Measurements from ENCODE around the gene PTX4.

The PTX4 gene

DNA sequence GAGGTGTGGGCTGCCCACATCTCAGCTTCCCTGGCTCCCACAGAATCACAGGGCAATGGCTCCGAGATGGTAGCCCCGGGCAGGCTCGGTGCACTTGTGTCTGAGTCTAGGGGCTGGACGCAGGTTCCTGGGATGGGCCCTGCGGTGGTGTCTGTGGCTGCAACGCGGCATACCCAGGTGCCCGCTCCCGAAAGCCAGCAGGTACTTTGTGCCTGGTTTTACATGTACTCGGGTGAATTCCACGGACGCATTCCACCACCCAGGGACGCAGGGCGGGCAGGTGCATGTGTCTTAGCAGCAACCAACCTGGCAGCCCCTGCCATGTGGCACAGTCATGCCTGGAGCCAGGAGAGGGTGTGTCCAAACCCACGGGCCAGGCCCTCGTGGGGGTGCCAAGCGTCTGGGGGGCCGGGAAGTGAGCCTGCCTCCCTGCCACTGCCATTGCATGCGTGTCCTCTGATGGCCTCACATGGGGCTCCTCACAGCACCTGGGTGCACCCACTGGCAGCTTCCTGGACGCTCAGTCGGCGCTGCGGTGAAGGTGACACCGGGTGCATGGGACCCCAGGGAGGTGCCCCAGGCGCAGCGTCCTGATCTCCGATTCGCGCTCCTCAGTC, 40.3 kb upstream of the PTX4 start:
- H2BK120ac ChIP-seq (ENCODE audit: insufficient read depth, low read length, poor library complexity), result peak overlapping the region; percentile 72
- peaks cover 45% of the 10 kb centered on the region for H3K79me1 ChIP-seq (ENCODE audit: low read length)
- peak overlapping the region; percentile 7 for H3K18ac ChIP-seq (ENCODE audit: low read length)
- H3K4ac ChIP-seq (ENCODE audit: low read depth, low read length), result no peak overlapping the region
- H4K8ac ChIP-seq (ENCODE audit: low read depth, low read length), result peak overlapping the region; percentile 14
- peaks cover 3% of the 10 kb centered on the region for H3K9me3 ChIP-seq (ENCODE audit: insufficient read depth, low read depth, low read length)
- no peaks in the 10 kb centered on the region for H3K27me3 ChIP-seq (ENCODE audit: insufficient read depth, low read length)
- H3K4me2 ChIP-seq (ENCODE audit: low read length), result no peak overlapping the region
- H2AFZ ChIP-seq (ENCODE audit: insufficient read depth, low read length, poor library complexity), result no peak overlapping the region
- no peak overlapping the region for H2BK5ac ChIP-seq (ENCODE audit: low read depth, low read length, poor library complexity)
- no peak overlapping the region for H3K9ac ChIP-seq (ENCODE audit: low read length)
- H3K4me3 ChIP-seq (ENCODE audit: low read depth, low read length), result no peak overlapping the region
- no peak overlapping the region for H4K12ac ChIP-seq (ENCODE audit: low read depth, low read length)
- WGBS (ENCODE audit: extremely low coverage, insufficient coverage, insufficient read length), result no CpG with 5 or more reads among the region's 29 CpGs
- H3K27ac ChIP-seq (ENCODE audit: low read depth, low read length), result no peak overlapping the region
- H3K4me1 ChIP-seq (ENCODE audit: control insufficient read depth in 1 of 2, insufficient read depth in 2 of 2, low read length in 2 of 2), result peaks cover 62 to 64% of the 10 kb centered on the region in 2 experiments
- peaks cover 14% of the 10 kb centered on the region for H3K79me2 ChIP-seq (ENCODE audit: control insufficient read depth, insufficient read depth, low read length, poor library complexity)
- H3K14ac ChIP-seq (ENCODE audit: low read length), result peak overlapping the region; percentile 38
- H4K91ac ChIP-seq (ENCODE audit: low read depth, low read length), result peak overlapping the region; percentile 76
- H2BK12ac ChIP-seq (ENCODE audit: low read length), result peak overlapping the region; percentile 88
- H2AK5ac ChIP-seq (ENCODE audit: low read length), result peak overlapping the region; percentile 61
- H3K23ac ChIP-seq (ENCODE audit: low read length), result no peak overlapping the region
- no peak for DNase-seq
- peaks cover 2 to 3% of the 10 kb centered on the region in 2 experiments for H3K36me3 ChIP-seq (ENCODE audit: control insufficient read depth in 1 of 2, insufficient read depth in 2 of 2, low read length in 2 of 2)

DNA sequence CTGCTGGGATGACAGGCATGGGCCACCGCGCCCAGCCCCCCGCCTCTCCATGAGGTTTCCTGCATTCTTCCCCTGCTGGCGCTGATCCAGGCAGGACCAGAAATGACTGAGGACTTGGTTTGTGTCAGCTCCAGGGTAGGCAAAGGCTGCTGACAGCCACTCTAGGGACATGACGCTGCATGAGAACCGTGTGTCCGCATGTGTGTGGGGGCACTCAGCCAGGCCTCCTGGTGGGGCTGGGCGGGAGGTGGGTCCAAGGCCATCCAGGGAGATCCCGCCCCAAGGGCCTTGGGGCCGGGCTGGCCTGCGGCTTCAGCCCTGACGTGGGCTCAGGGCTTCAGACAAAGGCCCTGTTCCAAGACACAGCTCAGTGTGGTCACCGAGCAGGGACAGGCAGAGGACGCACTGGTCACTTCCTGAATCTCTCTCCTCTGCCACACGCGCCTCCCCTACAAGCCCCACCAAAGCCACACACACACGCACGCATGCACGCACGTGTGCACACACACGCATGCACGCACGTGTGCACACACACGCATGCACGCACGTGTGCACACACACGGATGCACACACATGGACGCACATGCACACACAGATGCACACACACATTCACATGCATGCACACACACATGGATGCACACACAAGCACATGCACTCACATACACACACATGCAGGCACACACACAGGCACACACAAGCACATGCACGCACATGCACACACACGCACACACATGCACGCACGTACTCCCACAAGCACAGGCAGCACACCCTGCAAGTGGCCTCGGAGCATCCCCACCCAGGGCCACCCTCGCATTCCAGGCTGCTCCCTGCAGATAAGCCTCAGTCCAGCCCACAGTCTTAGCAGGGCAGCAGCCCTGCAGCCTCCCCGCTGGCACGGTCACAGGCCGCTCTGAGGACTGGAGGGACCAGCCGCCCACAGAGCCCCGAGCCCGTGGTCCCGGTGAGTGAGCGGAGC, 39.4 kb upstream of the PTX4 start:
- Histone ChIP-seq H2AFZ (ENCODE audit: insufficient read depth, low read length, poor library complexity) (no peak overlapping the region), H3K4ac (ENCODE audit: low read depth, low read length) (no peak overlapping the region), H4K12ac (ENCODE audit: low read depth, low read length) (no peak overlapping the region), H3K9me3 (ENCODE audit: insufficient read depth, low read depth, low read length) (peaks cover 3% of the 10 kb centered on the region), H3K27me3 (ENCODE audit: insufficient read depth, low read length) (no peaks in the 10 kb centered on the region), H3K4me1 (ENCODE audit: control insufficient read depth in 1 of 2, insufficient read depth in 2 of 2, low read length in 2 of 2) (peaks cover 55 to 56% of the 10 kb centered on the region in 2 experiments), H3K9ac (ENCODE audit: low read length) (no peak overlapping the region), H3K79me1 (ENCODE audit: low read length) (peaks cover 38% of the 10 kb centered on the region), H4K91ac (ENCODE audit: low read depth, low read length) (peak overlapping the region; percentile 38), H3K4me3 (ENCODE audit: low read depth, low read length) (peak overlapping the region; percentile 60), H2BK5ac (ENCODE audit: low read depth, low read length, poor library complexity) (no peak overlapping the region), H2AK5ac (ENCODE audit: low read length) (no peak overlapping the region), H3K27ac (ENCODE audit: low read depth, low read length) (no peak overlapping the region), H3K79me2 (ENCODE audit: control insufficient read depth, insufficient read depth, low read length, poor library complexity) (peaks cover 9% of the 10 kb centered on the region), H3K4me2 (ENCODE audit: low read length) (no peak overlapping the region), H2BK120ac (ENCODE audit: insufficient read depth, low read length, poor library complexity) (no peak overlapping the region), H2BK12ac (ENCODE audit: low read length) (peak overlapping the region; percentile 19), H3K14ac (ENCODE audit: low read length) (no peak overlapping the region), H3K18ac (ENCODE audit: low read length) (peak overlapping the region; percentile 6), H3K36me3 (ENCODE audit: control insufficient read depth in 1 of 2, insufficient read depth in 2 of 2, low read length in 2 of 2) (peaks cover 5 to 6% of the 10 kb centered on the region in 2 experiments), H4K8ac (ENCODE audit: low read depth, low read length) (no peak overlapping the region), H3K23ac (ENCODE audit: low read length) (no peak overlapping the region)
- DNase-seq, result no peak
- no CpG with 5 or more reads among the region's 42 CpGs for WGBS (ENCODE audit: extremely low coverage, insufficient coverage, insufficient read length)

- Histone ChIP-seq H2BK12ac (ENCODE audit: low read length) (peak overlapping the region; percentile 83), H3K27me3 (ENCODE audit: insufficient read depth, low read length) (no peaks in the 10 kb centered on the region), H3K4me1 (ENCODE audit: control insufficient read depth in 1 of 2, insufficient read depth in 2 of 2, low read length in 2 of 2) (peaks cover 42 to 43% of the 10 kb centered on the region in 2 experiments), H3K18ac (ENCODE audit: low read length) (peak overlapping the region; percentile 91), H3K9me3 (ENCODE audit: insufficient read depth, low read depth, low read length) (peaks cover 3% of the 10 kb centered on the region), H2BK120ac (ENCODE audit: insufficient read depth, low read length, poor library complexity) (peak overlapping the region; percentile 85), H3K27ac (ENCODE audit: low read depth, low read length) (peak overlapping the region; percentile 25), H3K4me2 (ENCODE audit: low read length) (no peak overlapping the region), H3K79me1 (ENCODE audit: low read length) (peaks cover 26% of the 10 kb centered on the region), H3K4me3 (ENCODE audit: low read depth, low read length) (no peak overlapping the region), H2AFZ (ENCODE audit: insufficient read depth, low read length, poor library complexity) (peak overlapping the region; percentile 56), H4K12ac (ENCODE audit: low read depth, low read length) (peak overlapping the region; percentile 50), H3K4ac (ENCODE audit: low read depth, low read length) (peak overlapping the region; percentile 10), H4K91ac (ENCODE audit: low read depth, low read length) (peak overlapping the region; percentile 91), H3K79me2 (ENCODE audit: control insufficient read depth, insufficient read depth, low read length, poor library complexity) (peaks cover 9% of the 10 kb centered on the region), H3K14ac (ENCODE audit: low read length) (peak overlapping the region; percentile 88), H3K9ac (ENCODE audit: low read length) (no peak overlapping the region), H3K36me3 (ENCODE audit: control insufficient read depth in 1 of 2, insufficient read depth in 2 of 2, low read length in 2 of 2) (peaks cover 6% of the 10 kb centered on the region in 2 experiments), H3K23ac (ENCODE audit: low read length) (no peak overlapping the region), H2AK5ac (ENCODE audit: low read length) (peak overlapping the region; percentile 94), H2BK5ac (ENCODE audit: low read depth, low read length, poor library complexity) (peak overlapping the region; percentile 44), H4K8ac (ENCODE audit: low read depth, low read length) (peak overlapping the region; percentile 91)
- no CpG with 5 or more reads among the region's 38 CpGs for WGBS (ENCODE audit: extremely low coverage, insufficient coverage, insufficient read length)
- peak in 1 of 2 donors; percentile 19 for DNase-seq
Measured at GRCh38 chr16:1526608-1527555, 38.1 kb upstream of the PTX4 start.

Data from trophoblast cell (in vitro differentiated cells and primary cell).